HepG2 (cell line): ENCODE measurements around the gene PRKCSH. TPM values are rescaled to one million over a fixed set of nuclear protein-coding genes. Genes with fewer than 3 reads are reported as not detected.

ENCODE experiments used
- ARHGAP35 ChIP-seq: sonication (generic); formaldehyde crosslinking; IDR thresholded peaks from 2 replicates; pipeline ENCODE4 v1.9.0; 2022; ENCODE audit warnings: mild to moderate bottlenecking, inconsistent platforms, moderate library complexity, missing genetic modification reagents, borderline replicate concordance
- ATF5 ChIP-seq: sonication (generic); formaldehyde crosslinking; IDR thresholded peaks from 2 replicates; pipeline ENCODE4 v1.4.0; 2020; ENCODE audit warnings: mild to moderate bottlenecking, low read depth, missing genetic modification reagents
- BCLAF1 ChIP-seq: fragments of 450-650 bp; IDR thresholded peaks from 2 replicates; pipeline ENCODE4 v1.6.1; 2017; ENCODE audit warnings: mild to moderate bottlenecking
- MBD4 ChIP-seq: IDR thresholded peaks from 2 replicates; pipeline ENCODE4 v1.6.1; 2012; ENCODE audit warnings: low read length, inconsistent platforms, borderline replicate concordance
- MED8 ChIP-seq: sonication (generic); formaldehyde crosslinking; IDR thresholded peaks from 2 replicates; pipeline ENCODE4 v1.8.1; 2023; ENCODE audit warnings: mild to moderate bottlenecking, missing genetic modification reagents; ENCODE audit not compliant: insufficient replicate concordance
- NFE2L2 ChIP-seq: fragments of 150-350 bp; IDR thresholded peaks from 2 replicates; pipeline ENCODE4 v1.6.1; 2014; ENCODE audit warnings: low read length
- PAX8 ChIP-seq: sonication (generic); formaldehyde crosslinking; IDR thresholded peaks from 2 replicates; pipeline ENCODE4 v1.8.0; 2022; ENCODE audit warnings: mild to moderate bottlenecking, missing genetic modification reagents, borderline replicate concordance
- PITX1 ChIP-seq: sonication (generic); formaldehyde crosslinking; IDR thresholded peaks from 2 replicates; pipeline ENCODE4 v1.5.1; 2020; ENCODE audit warnings: mild to moderate bottlenecking, missing genetic modification reagents
- PLSCR1 ChIP-seq: sonication (generic); formaldehyde crosslinking; IDR thresholded peaks from 2 replicates; pipeline ENCODE4 v1.5.0; 2020; ENCODE audit warnings: missing genetic modification reagents, mild to moderate bottlenecking, borderline replicate concordance
- PTBP1 ChIP-seq: fragments of 200-400 bp; formaldehyde crosslinking; IDR thresholded peaks from 2 replicates; pipeline ENCODE4 v1.6.1; 2018; ENCODE audit warnings: low read length, low read depth; ENCODE audit not compliant: poor library complexity, severe bottlenecking
- REXO4 ChIP-seq: sonication (generic); formaldehyde crosslinking; IDR thresholded peaks from 2 replicates; pipeline ENCODE4 v1.8.0; 2022; ENCODE audit warnings: missing genetic modification reagents, mild to moderate bottlenecking, borderline replicate concordance
- RFX3 ChIP-seq: IDR thresholded peaks from 2 replicates; pipeline ENCODE4 v1.6.1; 2016; ENCODE audit warnings: missing biosample characterization, missing genetic modification reagents
- SOX6 ChIP-seq, 2 experiments: fragments of 450-650 bp in 1 of 2; sonication (generic) in 1 of 2; formaldehyde crosslinking in 1 of 2; IDR thresholded peaks; 2 replicates each; pipeline versions ENCODE4 v1.4.0 to v1.6.1; 2017 to 2020; ENCODE audit warnings: antibody characterized with exemption in 1 of 2, mild to moderate bottlenecking in 1 of 2, missing genetic modification reagents in 1 of 2
- SSRP1 ChIP-seq: IDR thresholded peaks from 2 replicates; pipeline ENCODE4 v1.6.1; 2016; ENCODE audit warnings: control low read depth
- U2AF1 ChIP-seq: fragments of 200-400 bp; formaldehyde crosslinking; optimal IDR thresholded peaks from 2 replicates; pipeline ENCODE3; 2017; ENCODE audit warnings: mild to moderate bottlenecking, low read depth, low read length
- ZBTB4 ChIP-seq: sonication (generic); formaldehyde crosslinking; IDR thresholded peaks from 2 replicates; pipeline ENCODE4 v1.4.0; 2020; ENCODE audit warnings: missing genetic modification reagents, mild to moderate bottlenecking, borderline replicate concordance
- ZNF136 ChIP-seq: sonication (generic); formaldehyde crosslinking; IDR thresholded peaks from 2 replicates; pipeline ENCODE4 v1.8.1; 2022; ENCODE audit warnings: low read depth, mild to moderate bottlenecking, moderate library complexity, missing genetic modification reagents
- ZNF253 ChIP-seq: sonication (generic); formaldehyde crosslinking; IDR thresholded peaks from 2 replicates; pipeline ENCODE4 v1.8.0; 2022; ENCODE audit warnings: mild to moderate bottlenecking, missing genetic modification reagents, borderline replicate concordance
- ZNF263 ChIP-seq: sonication (generic); formaldehyde crosslinking; IDR thresholded peaks from 2 replicates; pipeline ENCODE4 v1.4.0; 2020; ENCODE audit warnings: missing genetic modification reagents
- ZNF296 ChIP-seq: sonication (generic); formaldehyde crosslinking; conservative IDR thresholded peaks from 2 replicates; pipeline ENCODE4 v1.5.0; 2020; ENCODE audit warnings: mild to moderate bottlenecking, missing genetic modification reagents
- ZNF768 ChIP-seq: sonication (generic); formaldehyde crosslinking; IDR thresholded peaks from 2 replicates; pipeline ENCODE4 v1.4.0; 2020; ENCODE audit warnings: missing genetic modification reagents
- ZNF788 ChIP-seq: sonication (generic); formaldehyde crosslinking; IDR thresholded peaks from 2 replicates; pipeline ENCODE4 v1.5.0; 2020; ENCODE audit warnings: mild to moderate bottlenecking, missing genetic modification reagents, borderline replicate concordance
- ZSCAN9 ChIP-seq: IDR thresholded peaks from 2 replicates; pipeline ENCODE4 v1.6.1; 2016; ENCODE audit warnings: borderline replicate concordance
- polyA plus RNA-seq, 8 experiments: library from polyadenylated mRNA; depleted of rRNA in 3 of 8; stranded (reverse) in 7 of 8; unstranded in 1 of 8; fragments of >200 nt; fragmentation: Illumina TruSeq in 4 of 8; extraction: Trizol in 4 of 8; gene quantifications; 2 replicates each; pipeline versions ENCODE4 v1.2.1 to v1.2.3, GENCODE V29; 2011 to 2016; ENCODE audit warnings: low read depth in 4 of 8, missing spikeins in 1 of 8, mixed read lengths in 1 of 8; ENCODE audit not compliant: insufficient read depth in 1 of 8
- total RNA-seq, 5 experiments: library from RNA; depleted of rRNA; stranded (reverse); fragments of >200 nt; fragmentation: Illumina TruSeq; extraction: Trizol; gene quantifications; 2 replicates each; pipeline ENCODE4 v1.2.3, GENCODE V29; 2016; ENCODE audit warnings: low read depth in 1 of 5

PRKCSH gene
- total and polyA plus RNA-seq, 2 of the 13 experiments (the other 11 are each of a cell fraction or from before 2014, with no cell fraction given): 85.1 to 125 TPM

- TF ChIP-seq ZBTB4 (CRISPR knock-in tag) (no peak), ZSCAN9 (CRISPR knock-in tag) (no peak), MBD4 (no peak), ZNF768 (peak; percentile 77), PAX8 (CRISPR knock-in tag) (peak; percentile 58; the same call in 1 of the 2 replicates), ZNF253 (peak; percentile 95), ZNF263 (no peak), BCLAF1 (no peak), PITX1 (no peak), ZNF136 (CRISPR knock-in tag) (no peak), SSRP1 (no peak), MED8 (no peak), ATF5 (no peak), ARHGAP35 (CRISPR knock-in tag) (peak; percentile 48; the same call in 1 of the 2 replicates), ZNF296 (CRISPR knock-in tag) (no peak), RFX3 (CRISPR knock-in tag) (no peak), PTBP1 (no peak), NFE2L2 (no peak), U2AF1 (no peak), SOX6 (IDR thresholded peaks at IDR 0.05) (no peak), SOX6 (CRISPR knock-in tag; IDR thresholded peaks at IDR 0.05) (0 out of 2 replicates have a peak, but pooled peaks have one; percentile 30), ZNF788 (CRISPR knock-in tag) (peak; percentile 63; the same call in 1 of the 2 replicates), REXO4 (no peak), PLSCR1 (peak; percentile 68; the same call in 1 of the 2 replicates)
Measured at GRCh38 chr19:11482384-11483050, 47.1 kb downstream of the PRKCSH start (continued).
